IPS DF 19.7 (cell line): ENCODE measurements around the gene PUSL1.

Experiments used
- DNase-seq: peaks from one replicate; pipeline ENCODE4 v3.0.0-alpha.2; 2013; ENCODE audit warnings: low read depth, low spot score

Gene PUSL1

DNA sequence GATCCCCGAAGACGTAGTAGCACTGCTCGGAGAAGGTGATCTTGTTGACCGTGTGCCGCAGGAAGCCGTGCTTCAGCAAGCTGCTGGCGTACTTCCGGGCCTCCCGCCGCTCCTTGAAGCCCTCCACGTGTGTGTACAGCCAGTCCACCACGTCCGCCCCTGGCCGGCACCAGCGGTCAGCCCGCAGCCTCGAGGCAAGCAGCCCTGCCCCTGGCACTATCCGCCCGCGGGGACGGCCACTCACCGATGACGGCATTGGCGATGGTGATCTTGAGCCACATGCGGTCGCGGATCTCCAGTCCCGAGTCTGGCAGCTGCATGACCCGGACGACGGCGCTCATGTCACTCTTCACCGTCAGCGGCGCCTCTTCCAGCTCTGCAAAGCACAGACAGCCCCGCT, 29.9 kb downstream of the PUSL1 start:
- no peak for DNase-seq

DNA sequence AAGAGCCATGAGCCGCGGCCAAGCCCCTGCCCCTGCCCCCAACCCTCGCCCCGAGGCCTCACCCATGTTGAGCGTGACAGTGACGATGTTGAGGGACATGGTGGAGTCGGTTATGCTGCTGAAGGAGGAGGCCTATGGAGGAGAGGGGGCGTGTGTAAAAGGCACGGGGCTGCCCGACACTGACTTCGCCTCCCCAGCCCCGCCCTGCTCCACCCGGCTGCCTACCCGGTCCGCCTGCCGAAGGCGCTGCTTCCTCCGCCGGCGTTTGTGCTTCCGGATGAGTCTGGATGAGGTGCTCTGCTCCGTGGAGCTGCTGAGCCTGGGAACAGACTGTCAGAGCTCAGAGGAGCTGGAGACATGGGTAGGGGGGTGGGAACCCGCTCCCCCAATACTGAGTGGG, 31.8 kb downstream of the PUSL1 start:
- DNase-seq: no peak

DNA sequence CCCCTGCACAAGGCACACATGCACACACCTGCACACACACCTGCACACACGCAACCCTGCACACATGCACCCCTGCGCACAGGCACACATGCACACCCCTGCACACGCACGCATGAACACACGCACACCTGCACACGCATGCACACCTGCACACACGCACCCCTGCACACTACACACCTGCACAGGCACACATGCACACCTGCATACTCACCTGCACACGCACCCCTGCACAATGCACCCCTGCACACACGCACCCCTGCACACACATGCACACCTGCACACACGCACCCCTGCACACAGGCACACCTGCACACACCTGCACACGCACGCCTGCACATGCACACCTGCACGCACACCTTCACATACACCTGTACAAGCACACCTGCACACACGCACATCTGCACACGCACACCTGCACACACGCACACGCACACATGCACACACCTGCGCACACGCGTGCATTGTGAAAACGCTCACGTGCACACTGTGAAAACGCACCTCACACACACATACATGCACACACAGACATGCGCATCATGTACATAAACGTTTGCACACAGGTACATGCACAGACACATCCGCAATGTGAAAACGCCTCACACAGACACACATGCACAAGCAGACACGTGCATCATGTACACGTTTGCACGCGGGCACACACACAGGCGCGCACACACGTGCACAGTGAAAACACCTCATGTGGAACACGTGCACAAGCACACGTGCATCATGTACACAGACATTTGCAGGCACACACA, 32.6 kb downstream of the PUSL1 start:
- no peak for DNase-seq

DNA sequence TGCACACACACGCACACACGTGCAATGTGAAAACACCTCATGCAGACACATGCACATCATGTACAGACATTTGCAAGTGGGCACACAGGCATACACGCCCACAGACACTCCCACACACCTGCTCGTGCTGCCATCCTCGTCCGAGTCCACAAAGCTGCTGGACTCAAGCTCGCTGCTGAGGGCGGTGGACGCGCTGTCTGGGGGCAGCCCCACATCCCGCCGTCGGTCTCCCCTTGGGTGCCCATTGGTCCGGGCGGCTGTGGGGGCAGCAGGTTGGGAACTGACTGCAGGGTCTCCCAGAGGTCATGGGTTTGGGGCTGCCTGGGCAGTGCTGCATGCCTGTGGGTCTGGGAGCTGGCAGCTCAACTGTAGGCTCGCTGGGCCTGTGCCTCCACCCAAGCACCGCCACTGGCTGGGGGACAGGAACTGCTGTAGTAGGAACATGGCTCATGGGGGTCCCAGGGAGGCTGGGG, 33.2 kb downstream of the PUSL1 start:
- DNase-seq: no peak

- no peak for DNase-seq
Observed at GRCh38 chr1:1342061-1342562, 33.7 kb downstream of the PUSL1 start.

GRCh38 chr1:1342584-1343115, 34.3 kb downstream of the PUSL1 start:
- DNase-seq: no peak

DNA sequence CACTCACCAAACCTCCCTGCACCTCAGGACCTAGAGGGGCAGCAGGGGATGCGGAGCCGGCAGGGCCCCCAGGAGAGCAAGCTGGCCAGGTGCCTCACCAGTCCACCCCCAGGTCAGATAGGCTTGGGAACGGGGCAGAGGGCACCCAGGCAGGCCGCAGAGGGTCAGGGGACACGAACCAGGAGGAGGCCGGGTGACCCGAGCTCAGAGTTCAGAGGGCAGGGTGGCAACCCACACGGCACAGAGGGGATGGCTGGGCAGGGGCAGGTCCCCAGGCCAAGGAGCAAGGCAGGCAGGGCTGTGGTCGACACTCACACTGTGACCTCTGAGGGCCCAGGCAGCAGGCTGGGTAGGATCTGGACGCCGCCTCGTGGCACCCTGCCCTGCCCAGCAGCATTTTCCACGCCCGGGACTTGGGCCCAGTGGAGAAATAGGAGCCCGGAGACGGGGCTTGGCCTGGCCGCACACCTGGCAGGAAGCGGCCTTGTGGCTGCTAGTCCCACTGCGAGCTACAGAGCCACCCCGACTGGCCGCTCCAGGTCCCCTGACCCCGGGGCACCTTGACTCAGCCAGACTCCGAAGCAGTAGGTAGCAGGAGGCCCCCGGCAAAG, 35.5 kb downstream of the PUSL1 start:
- DNase-seq: no peak

DNA sequence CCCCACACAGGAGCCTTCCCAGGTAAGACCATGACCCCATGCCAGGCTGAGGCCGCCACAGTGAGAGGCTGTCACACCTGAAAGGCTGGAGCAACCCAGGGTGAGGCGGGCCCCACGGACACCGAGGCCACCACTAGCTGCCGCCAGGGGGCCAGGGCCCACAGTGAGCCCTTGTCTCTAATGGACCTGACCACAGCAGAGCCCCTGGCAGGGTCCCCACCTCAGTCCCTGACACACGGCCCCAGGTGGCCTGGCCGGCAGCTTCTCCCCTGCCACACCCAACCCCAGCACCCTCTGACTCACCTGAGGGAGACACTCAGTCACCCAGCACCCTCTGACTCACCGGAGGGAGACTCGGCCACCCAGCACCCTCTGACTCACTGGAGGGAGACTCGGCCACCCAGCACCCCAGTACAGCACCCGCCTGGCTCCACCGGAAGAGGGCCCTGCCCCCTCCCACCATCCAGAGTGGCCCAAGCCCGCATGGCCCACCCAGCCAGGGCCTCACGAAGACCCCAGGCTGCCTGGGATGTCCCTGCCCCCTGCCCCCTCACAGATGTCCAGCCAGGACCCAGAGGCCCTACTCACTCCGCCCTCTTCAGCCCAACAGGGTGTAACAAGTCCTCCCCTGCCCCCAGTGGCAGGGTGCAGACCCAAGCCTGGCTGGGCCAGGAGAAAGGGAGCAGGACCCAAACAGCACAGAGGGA, 36.4 kb downstream of the PUSL1 start:
- no peak for DNase-seq

GRCh38 chr1:1345384-1345783, 37.0 kb downstream of the PUSL1 start:
- DNase-seq: no peak

GRCh38 chr1:1345860-1346500, 37.6 kb downstream of the PUSL1 start:
- DNase-seq: no peak

- DNase-seq: no peak
Observed at GRCh38 chr1:1346501-1346890, 38.1 kb downstream of the PUSL1 start.

DNA sequence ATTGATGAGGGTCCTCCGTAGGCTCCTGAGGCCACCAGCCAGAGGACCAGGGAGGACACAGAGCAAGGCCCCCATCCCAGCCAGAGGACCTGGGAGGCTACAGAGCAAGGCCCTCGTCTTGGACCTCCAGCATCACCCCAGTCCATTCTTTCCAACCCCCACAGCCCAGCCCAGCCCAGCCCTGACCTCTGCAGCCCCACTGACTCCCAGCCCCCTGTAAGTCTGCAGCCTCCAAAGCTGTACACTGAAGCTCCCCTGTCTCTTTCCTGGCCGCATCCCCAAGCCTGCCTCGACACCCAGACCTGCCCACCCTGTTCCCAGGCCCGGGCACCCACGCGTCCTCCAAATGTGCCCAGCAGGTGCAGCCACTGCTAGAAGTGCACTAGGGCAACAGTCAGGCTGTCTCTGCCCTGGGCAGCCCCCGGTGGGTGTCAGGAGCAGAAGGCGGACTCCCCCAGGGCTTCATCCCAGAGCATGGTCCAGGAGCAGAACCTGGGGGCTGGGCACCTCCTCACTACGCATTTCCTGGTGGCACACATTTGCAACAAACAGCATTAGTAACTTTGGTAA, 38.7 kb downstream of the PUSL1 start:
- no peak for DNase-seq

GRCh38 chr1:1347663-1348419, 39.4 kb downstream of the PUSL1 start:
- DNase-seq: no peak

- no peak for DNase-seq
Observed at GRCh38 chr1:1348420-1349255, 40.2 kb downstream of the PUSL1 start.

DNA sequence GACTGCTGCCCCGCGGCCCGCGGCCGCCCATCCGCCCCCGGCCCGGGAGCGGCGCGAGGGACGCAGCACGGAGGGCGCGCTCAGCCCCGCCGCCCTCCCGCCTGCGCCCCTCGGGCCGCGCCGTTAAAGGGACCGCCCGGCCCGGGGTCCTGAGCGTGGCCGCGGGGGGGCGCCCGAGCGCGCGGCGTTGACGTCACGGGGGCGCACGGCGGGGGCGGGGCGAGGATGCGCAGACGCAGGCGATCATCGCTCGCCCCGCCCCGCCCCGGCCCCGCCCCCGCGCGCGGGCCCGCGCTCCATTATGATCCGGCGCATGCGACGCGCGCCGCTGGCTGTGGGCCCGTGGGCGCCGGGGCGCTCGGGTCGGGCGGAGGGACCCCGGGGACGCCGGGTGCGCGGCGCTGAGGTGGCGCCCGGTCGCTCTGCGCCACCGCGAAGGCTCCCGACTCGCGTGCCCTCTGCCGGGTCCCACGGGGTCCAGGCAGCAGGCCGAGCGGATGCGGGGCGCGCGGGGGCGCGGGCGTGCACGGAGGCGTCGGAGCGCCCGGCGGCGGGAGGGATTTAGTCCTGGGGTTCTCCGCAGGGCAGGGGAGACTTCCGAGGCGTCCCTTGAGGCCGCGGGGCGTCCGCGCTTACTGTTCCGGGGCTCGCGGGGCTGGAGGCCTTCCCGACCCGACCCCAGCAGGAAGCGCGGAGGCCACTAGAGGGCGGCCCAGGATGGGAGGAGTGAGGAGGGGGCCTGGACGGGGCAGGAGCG, 41.0 kb downstream of the PUSL1 start, which contains the start of gene DVL1:
DVL1 (minus strand) TSS at position 163 of the 757 bp plus-strand sequence. CDS start 353 bp downstream, outside the sequence.
- DNase-seq: no peak

DNA sequence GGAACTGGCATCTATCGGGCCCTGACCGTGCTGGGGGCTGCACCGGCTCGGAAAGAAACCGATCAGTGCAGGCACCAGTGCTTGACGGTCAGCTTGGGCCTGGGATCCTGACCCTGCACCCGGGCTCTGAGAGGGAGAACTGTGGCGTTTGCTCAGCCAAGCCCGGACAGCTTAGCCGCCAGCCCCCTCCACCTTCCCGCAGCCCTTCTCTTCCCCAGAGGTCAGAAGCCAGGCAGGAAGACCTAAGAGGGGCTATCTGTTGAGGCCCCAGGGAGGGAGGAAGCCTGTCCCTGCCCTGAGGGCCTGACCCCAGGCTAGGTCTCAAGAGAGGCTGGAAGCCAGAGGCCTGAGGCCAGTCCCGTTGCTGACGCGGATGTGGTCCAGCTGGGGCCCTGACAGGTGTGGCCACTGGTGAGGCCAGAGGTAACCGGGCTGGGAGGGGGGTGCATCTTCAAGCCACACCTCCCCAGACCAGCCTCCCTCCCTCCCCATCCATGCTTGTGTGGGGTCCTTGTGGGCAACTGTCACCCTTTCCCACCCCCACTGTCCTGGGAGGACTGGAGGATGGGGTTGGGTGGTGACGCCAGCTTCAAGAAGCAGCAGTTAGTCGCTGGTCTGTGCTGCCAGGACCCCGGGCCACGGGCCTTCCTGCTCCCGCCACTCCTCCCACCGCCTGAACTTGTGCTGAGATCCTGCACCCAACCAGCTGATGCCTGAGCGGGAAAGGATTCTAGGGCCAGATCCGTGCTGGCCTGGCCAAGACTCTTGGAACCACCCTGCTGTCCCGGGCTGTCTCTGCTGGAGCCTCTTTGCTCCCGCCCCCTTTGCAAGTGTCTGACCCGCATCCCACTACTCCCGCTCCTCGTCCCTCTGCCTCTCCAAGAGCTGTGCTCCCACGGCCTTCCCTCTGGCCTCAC, 43.4 kb downstream of the PUSL1 start:
- DNase-seq: no peak

DNA sequence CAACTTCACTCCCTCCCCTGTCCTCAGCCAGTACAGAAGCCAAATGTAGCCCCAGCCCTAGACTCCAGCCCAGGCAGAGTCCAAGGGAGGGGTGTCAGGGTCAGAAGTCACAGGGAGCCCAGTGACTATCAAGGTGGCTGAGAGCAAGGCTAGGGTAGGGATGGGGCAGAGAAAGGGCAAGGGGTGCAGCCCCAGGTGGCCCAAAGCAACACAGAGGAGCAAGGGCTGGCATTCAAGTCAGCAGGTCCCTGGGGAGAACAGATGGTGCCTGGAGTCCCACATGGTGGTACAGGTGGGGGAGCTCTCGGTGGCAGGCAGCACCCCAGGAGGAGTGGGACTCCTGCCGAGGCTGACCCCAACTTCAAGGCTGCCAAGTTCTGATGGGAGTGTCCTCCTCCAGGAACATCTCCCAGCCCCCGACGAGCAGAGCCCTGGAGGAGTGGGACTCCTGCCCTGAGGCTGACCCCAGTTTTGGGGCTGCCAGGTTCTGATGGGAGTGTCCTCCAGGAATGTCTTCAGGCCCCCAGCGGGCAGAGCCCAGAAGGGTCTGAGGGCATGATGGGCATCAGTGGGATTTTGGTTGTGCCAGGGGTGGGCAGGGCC, 44.5 kb downstream of the PUSL1 start:
- DNase-seq: no peak
